GM19455 (cell line): Measurements from ENCODE around the gene TCF7.

Source experiments
- ATAC-seq: cut with Tn5 transposase; IDR thresholded peaks from one replicate; pipeline ENCODE4 v1.9.1; 2021; ENCODE audit not compliant: unreplicated experiment

TCF7 gene

GRCh38 chr5:134090522-134090921 is 24.0 kb upstream of the TCF7 start:
- ATAC-seq, result no peak

- no peak for ATAC-seq
Observed at GRCh38 chr5:134091626-134092121, 22.8 kb upstream of the TCF7 start.

- ATAC-seq, result no peak
Observed at GRCh38 chr5:134092875-134093274, 21.6 kb upstream of the TCF7 start.

- ATAC-seq, result no peak
Observed at GRCh38 chr5:134093351-134093750, 21.1 kb upstream of the TCF7 start.

GRCh38 chr5:134095293-134095692 is 19.2 kb upstream of the TCF7 start:
- ATAC-seq, result no peak

- ATAC-seq, result no peak
Observed at GRCh38 chr5:134095887-134096589, 18.4 kb upstream of the TCF7 start.

GRCh38 chr5:134097211-134097749 is 17.2 kb upstream of the TCF7 start:
- no peak for ATAC-seq

GRCh38 chr5:134098690-134099089 is 15.8 kb upstream of the TCF7 start:
- ATAC-seq, result no peak

GRCh38 chr5:134099288-134099872 is 15.1 kb upstream of the TCF7 start:
- no peak for ATAC-seq

- ATAC-seq, result no peak
Observed at GRCh38 chr5:134099939-134100282, 14.6 kb upstream of the TCF7 start.

GRCh38 chr5:134100283-134101091 is 14.0 kb upstream of the TCF7 start:
- ATAC-seq, result peak; percentile 87

- no peak for ATAC-seq
Observed at GRCh38 chr5:134101686-134102439, 12.6 kb upstream of the TCF7 start.

GRCh38 chr5:134103397-134103796 is 11.1 kb upstream of the TCF7 start:
- ATAC-seq, result no peak

GRCh38 chr5:134103998-134104654 is 10.4 kb upstream of the TCF7 start:
- ATAC-seq, result no peak

- no peak for ATAC-seq
Observed at GRCh38 chr5:134106991-134107701, 7.3 kb upstream of the TCF7 start.

GRCh38 chr5:134107779-134108178 is 6.7 kb upstream of the TCF7 start:
- ATAC-seq, result no peak

- ATAC-seq, result no peak
Observed at GRCh38 chr5:134110382-134110781, 4.1 kb upstream of the TCF7 start.

- no peak for ATAC-seq
Observed at GRCh38 chr5:134111741-134112647, 2.5 kb upstream of the TCF7 start.
